ENCODE results near the gene IL18R1.

Gene IL18R1

GRCh38 chr2:102345329-102345920, 10.2 kb upstream of the IL18R1 start:
- DNase-seq (ENCODE audit: low read depth) = no peak

DNA sequence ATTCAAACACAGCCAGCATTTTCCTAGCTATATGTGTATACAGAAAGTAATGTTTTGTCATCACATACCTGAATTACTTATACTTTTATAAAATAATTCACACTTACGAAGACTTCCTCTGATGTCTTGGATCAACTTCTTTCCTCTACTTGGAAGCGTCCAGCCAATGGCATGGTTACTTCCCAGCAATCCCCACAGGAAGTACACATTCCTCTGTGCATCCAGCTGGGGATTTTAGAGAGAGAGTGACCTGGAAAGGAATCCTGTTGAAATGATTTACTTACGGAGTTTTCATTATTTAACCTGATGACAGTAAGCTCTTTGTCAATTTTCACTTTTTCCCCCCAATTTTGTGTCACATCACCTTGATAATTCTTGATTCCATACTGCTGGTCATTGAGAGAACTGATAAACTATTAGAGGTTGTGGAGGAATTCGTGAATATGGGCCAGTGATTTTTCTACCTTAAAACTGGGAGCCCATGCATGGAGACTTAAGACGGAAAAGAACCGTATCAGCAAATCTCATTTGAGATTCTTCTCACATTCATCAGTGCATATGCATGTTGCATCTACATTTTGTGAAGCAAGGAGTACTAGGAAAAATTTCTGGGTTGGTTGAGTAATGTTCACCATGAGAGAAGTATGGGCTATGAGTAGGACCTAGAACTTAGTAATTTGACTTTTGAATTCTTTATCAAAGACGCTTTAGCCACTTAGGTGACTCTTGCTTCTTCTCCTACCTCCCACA, 9.0 kb upstream of the IL18R1 start:
- DNase-seq (ENCODE audit: low read depth) = no peak

- DNase-seq (ENCODE audit: low read depth) = no peak
Measured at GRCh38 chr2:102350137-102350793, 5.3 kb upstream of the IL18R1 start.

- DNase-seq (ENCODE audit: low read depth) = no peak
Measured at GRCh38 chr2:102356381-102356712, 751 bp downstream of the IL18R1 start.

DNA sequence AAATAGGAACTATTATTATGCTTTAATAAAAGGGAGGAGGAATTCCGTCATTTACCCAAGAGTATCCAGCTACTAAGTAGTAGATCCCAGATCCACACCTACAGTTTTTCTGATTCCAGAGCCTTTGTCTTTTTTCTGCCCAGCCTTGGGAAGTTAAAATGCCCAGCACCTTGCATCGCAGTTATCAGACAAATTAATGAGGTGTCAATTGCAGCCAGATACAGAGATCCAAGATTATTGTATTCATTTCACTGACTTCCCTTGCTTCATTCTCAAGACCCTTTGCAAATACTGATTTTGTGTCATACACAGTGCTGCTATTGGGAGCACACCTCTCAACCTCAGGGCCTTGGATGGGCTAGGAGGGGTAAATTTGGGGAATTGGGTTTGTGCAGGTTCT, 1.1 kb downstream of the IL18R1 start:
- DNase-seq (ENCODE audit: low read depth) = no peak

- DNase-seq (ENCODE audit: low read depth) = no peak
Measured at GRCh38 chr2:102357937-102358336, 2.3 kb downstream of the IL18R1 start.

- no peak for DNase-seq (ENCODE audit: low read depth)
Measured at GRCh38 chr2:102358496-102358895, 2.9 kb downstream of the IL18R1 start.

- no peak for DNase-seq (ENCODE audit: low read depth)
Measured at GRCh38 chr2:102359527-102359926, 3.9 kb downstream of the IL18R1 start.

DNA sequence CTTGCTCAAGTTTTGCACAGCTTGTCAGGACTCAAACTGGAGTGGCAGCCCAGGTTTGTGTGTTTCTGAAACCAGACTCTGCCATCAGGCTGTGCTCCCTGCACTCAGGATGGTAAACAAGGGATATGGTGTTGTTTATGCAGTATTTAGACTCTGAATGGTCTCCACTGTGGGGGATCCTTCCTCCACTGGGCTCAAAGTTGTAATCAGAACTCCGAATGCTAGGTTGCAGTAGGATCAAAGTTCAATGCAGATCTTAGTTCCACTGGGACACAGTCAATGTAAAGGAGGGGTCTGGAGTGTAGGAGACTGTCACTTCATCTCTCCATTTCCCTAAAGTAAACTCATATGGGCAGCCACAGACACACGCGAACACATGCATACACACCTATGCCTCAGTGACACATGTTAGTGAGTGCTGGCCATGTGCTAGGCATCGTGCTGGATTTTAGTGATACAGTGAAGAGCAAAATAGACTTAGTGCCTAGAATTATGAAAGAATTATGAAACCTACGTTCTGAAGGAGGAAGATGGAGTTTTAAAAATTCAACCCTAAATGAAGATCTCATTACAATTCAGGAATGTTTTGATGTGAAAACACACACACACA, 6.1 kb downstream of the IL18R1 start:
- no peak for DNase-seq (ENCODE audit: low read depth)

GRCh38 chr2:102365763-102366162, 10.2 kb downstream of the IL18R1 start:
- DNase-seq (ENCODE audit: low read depth) = no peak

- DNase-seq (ENCODE audit: low read depth) = no peak
Measured at GRCh38 chr2:102366406-102367112, 11.0 kb downstream of the IL18R1 start.

GRCh38 chr2:102367331-102367971, 11.9 kb downstream of the IL18R1 start:
- no peak for DNase-seq (ENCODE audit: low read depth)

- no peak for DNase-seq (ENCODE audit: low read depth)
Measured at GRCh38 chr2:102368461-102369109, 13.0 kb downstream of the IL18R1 start.

DNA sequence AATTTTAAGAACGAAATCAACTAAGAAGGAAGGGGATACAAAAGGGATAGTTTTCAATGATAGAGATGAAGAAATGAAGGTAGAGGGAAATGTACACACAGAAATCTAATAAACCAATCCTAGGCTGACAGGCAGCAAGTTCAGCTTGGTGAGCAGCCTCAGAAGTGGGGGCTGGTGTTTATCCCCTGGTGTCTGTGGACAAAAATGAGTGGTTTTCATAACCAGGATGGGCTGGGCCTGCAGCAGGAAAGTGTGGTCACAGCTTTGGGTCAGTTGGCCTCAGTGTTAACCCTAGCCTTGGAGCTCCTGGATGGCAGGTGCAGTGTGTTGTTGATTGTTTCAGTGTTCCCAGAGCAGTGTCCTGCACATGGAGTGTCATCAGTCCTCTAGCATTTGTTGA, 14.3 kb downstream of the IL18R1 start:
- DNase-seq (ENCODE audit: low read depth) = no peak

DNA sequence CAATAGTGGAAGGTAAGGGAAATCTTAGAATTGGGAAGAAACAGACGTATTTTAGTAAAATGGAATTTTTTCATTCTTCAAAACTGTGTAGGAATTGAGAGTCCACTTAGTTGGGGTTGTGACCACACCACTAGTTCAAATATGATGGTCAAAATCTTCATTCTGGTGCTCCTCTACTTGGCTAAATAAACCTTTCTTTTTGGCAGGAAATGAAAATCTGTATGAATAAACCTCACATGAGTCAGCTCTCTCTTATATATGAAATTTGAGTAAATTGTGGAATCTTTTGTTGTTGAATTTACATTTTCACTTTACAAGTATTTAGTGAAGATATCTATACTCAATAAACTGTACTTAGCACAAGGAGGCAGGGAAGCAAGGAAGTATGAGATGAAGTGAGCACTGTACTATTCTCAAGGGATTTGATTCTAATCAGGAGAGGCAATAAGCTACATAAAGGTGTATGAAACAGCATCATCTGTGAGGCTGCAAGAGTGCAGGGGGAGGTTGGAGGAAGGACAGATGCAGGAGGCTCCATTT, 20.5 kb downstream of the IL18R1 start:
- no peak for DNase-seq (ENCODE audit: low read depth)

- no peak for DNase-seq (ENCODE audit: low read depth)
Measured at GRCh38 chr2:102383722-102384121, 28.1 kb downstream of the IL18R1 start.

DNA sequence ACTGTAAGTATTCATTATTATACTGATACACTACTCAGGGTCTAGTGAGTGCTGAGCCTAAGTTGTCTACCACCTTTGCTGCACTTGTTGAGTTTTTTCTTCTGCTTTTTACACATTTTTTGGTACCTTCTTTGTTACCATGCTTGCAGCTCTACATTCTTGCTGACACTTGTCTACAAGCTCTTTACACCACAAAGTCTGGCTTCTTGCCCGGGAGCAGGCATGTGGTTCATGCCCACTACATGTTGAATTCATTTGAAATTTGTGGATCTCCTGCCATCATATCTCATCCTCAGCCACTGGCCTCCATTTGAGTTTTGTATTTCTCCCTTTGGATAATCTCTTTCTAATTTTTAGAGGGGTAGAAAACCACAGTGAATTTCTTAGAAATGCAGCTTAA, 29.9 kb downstream of the IL18R1 start:
- DNase-seq (ENCODE audit: low read depth) = no peak

GRCh38 chr2:102386004-102386403, 30.4 kb downstream of the IL18R1 start:
- no peak for DNase-seq (ENCODE audit: low read depth)

DNA sequence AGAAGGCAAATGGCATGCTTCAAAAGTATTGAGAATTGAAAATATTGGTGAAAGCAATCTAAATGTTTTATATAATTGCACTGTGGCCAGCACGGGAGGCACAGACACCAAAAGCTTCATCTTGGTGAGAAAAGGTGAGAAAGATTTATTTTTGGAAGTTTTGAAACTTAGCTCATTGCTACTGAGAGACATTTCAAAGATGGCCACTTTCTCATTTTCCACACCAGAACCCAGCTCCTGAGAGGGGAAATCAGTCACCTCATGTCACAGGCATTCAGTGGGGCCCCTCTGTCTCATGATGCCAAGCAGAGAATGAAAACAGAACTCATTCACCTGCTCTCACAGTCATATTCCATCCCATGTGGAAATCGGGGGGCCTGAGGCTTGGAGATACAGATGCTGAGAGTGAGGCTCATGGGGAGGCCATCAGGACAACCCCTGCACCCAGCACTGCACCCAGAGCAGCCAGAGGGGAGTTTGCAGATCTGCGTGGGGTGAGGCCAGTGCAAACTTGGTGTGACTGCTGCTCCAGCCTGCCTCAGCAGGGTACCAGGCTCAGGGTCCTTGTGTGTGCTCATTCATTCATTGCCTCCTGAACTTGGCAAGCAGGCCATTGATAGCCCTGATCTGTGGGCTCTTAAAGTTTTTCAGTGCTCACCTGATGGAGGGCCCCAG, 31.4 kb downstream of the IL18R1 start:
- no peak for DNase-seq (ENCODE audit: low read depth)

- DNase-seq (ENCODE audit: low read depth) = no peak
Measured at GRCh38 chr2:102387763-102388546, 32.4 kb downstream of the IL18R1 start.
